KOPT-K1 (cell line): Measurements from ENCODE around the gene TENT4B.

Experiments used
- H3K27ac ChIP-seq: fragments of 200-600 bp; sonication (generic); 2 replicates; pipeline ENCODE4 v1.5.1; 2016; ENCODE audit warnings: antibody characterized with exemption, mild to moderate bottlenecking, low read depth, low read length; ENCODE audit not compliant: poor library complexity, severe bottlenecking
- H3K36me3 ChIP-seq: fragments of 200-600 bp; sonication (generic); 2 replicates; pipeline ENCODE4 v1.5.1; 2017; ENCODE audit warnings: antibody characterized with exemption, mild to moderate bottlenecking, low read length, moderate library complexity; ENCODE audit not compliant: insufficient read depth
- H3K9me3 ChIP-seq: fragments of 200-600 bp; sonication (generic); 2 replicates; pipeline ENCODE4 v1.5.1; 2017; ENCODE audit warnings: antibody characterized with exemption, low read length, mild to moderate bottlenecking; ENCODE audit not compliant: insufficient read depth, poor library complexity, severe bottlenecking

The TENT4B gene

DNA sequence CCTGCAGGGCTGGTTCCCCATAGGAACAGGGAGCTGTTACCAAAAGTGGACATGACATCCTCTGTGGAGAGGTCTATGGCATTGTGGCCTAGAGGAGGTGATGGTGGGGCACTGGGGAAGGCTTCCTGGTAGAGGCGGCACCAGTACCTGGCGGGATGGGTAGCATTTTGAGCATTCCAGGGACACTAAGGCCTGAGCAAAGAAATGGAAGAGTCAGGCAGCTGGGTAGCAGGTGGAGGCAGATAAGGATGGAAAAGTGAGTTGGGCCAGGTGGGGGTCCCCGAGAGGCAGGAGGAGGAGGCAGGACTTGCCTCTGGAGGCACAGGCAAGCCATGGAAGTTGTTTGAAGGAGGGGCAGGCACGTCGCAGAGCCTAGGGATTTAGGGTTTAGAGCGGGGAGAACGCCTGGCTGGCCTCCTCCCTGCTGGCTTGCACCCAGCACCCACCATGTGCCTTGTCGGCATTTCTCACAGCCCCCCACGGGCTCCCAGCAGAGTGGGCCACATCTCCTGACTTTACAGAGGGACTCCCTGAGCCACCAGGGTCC lies 108.1 kb downstream of the TENT4B start:
- Histone ChIP-seq H3K9me3 (no peaks in the 10 kb centered on the region), H3K27ac (no peak overlapping the region), H3K36me3 (no peaks in the 10 kb centered on the region)

DNA sequence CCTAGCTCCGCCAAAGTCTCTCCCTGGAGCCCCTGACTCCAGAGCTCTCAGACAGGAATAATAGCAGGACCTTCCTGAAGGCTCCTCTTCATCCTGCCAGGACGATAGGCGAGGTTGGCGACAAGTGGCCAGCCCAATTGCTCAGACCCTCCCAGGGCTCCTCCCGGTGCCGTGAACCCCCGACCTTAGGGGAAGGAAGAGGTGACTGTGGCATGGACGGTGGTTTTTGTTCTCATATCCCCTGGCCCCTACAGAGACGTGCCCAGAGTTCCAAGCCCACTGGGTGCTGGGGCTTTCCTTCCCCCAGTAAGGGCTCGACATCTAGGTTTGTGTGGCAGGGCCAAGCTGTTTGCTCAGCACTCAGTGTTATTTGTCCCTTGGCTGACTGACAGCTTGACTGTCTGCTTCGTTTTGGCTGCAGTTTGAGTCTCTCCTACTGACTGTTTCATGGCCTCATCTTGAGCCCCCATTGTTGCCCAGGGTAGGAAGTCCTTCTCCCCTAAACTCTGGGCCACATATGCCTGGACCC lies 108.7 kb downstream of the TENT4B start:
- Histone ChIP-seq H3K9me3 (no peaks in the 10 kb centered on the region), H3K36me3 (no peaks in the 10 kb centered on the region), H3K27ac (no peak overlapping the region)

DNA sequence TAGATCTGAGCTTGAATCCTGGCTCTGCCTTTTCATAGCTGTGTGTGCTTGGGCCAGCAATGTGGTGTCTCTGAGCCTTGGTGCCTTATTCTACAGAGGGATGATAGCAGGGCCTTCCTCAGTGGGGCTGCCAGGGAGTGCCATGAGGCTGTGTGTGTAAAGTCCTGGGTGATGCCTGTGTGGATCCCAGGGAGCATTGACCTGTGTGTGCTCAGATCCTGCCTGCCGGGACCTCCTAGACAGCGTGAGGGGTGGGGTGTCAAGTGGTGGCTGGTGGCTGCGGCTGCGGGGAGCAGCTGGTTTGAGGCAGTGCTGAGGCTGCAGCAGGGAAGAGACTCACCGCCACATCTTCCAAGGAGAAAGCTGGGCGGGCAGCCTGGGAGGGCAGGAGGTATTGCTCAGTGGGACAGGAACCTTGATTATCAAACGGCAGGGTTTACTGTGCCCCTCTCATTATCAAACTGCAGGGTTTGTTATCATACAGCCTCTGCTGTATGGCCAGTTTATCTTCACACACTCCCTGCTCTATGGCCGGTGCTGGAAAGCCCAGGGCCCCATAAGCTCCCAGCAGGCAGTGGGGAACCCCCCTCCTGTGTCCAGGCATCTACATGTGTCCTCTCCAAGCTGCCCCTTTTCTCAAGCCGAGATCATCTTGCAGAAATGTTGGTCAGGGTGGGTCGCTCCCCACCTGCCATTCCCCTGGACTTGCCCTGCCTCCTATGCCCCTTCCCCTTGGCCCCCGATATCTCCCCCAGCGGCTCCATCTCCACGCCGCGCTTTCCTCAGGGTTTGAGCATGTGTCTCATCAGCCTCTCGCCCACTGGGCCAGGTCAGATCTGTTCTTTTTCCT lies 110.2 kb downstream of the TENT4B start:
- Histone ChIP-seq H3K27ac (no peak overlapping the region), H3K36me3 (no peaks in the 10 kb centered on the region), H3K9me3 (no peaks in the 10 kb centered on the region)

DNA sequence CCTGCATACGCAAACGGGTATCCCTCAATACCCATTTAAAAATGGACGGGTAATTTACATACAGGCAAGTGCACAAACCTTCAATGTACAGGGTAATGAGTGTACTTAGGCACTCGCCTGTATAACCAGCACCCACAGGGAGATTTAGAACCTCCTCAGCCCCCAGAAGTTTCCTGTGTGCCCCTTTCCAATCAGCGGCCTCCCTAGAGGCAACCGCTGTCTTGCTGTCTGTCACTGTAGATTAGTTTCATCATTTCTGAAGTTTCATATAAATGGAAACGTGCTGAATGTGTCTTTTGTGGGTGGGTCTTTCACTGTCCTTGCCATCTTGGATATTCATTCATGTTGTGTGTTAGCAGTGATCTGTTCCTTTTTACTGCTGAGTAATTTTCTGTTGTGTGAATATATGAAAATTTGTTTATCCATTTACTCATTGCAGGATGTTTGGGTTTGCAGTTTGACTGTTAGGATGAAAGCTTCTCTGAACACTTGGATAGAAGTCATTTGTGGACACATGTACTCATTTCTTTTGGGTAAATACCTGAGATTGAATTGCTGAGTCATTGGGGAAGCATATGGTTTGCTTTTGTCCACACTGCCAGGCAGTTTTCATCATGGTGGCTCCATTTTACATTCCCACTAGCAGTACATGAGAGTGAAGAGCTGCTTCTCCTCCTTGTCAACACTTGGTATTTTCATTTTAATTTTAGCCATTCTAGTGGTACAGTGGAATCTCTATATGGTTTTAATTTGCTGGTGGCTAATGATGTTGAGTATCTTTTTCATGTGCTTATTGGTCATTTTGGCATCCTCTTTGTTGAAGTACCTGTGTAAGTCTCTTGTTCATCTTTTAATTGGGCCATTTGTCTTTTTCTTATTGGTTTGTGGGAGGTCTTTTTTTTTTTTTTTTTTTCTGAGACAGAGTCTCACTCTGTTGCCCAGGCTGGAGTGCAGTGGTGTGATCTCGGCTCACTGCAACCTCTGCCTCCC lies 111.1 kb downstream of the TENT4B start:
- Histone ChIP-seq H3K27ac (no peak overlapping the region), H3K36me3 (no peaks in the 10 kb centered on the region), H3K9me3 (no peaks in the 10 kb centered on the region)

DNA sequence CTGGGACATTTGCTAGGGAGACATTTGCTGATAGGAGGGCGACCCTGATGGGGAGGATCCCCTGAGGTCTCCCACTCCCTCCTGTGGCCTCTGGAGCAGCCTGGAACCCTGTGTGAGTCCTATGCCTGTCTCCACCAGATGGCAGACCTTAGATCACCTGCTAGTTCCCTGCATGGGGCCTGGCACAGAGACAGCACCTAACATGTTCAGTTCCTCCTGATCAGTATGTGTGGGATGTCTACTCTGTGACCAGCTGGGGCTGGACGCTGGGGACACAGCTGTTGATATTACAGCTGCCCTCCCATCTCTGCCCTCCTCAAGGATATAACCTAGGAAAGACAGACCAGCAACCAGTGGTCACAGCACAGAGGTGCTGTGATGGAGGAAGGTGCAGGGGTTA lies 112.2 kb downstream of the TENT4B start:
- Histone ChIP-seq H3K27ac (peak overlapping the region; percentile 93), H3K9me3 (no peaks in the 10 kb centered on the region), H3K36me3 (no peaks in the 10 kb centered on the region)

DNA sequence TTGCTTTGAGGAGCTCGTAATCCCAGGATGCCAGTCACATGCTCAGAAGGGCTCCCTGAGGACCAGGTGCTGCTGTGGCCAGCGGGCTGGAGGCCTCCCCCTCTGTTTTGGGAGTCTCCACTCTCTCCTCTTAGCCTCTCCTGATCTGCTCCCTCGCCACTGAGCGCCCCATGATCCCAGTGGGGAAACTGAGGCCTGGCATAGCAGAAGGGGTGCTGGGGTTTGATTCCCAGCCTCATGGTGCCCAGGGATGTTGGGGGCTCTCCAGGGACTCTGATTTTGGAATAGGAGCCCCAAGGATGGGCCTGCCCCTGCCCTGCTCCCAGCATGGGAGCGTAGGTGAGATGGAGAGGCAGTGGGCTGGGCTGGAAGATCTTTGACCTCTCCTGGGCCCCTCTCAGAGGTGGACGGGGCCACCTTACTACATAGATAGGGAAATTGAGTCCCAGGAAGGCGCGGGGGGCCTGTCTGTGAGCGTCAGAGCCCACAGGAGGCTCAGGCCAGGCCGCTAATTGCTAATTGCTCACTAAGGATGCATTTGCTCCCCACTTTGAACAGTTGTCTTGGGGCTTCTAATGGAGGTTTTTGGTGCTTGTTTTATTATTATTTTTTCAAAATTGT lies 112.7 kb downstream of the TENT4B start:
- no peaks in the 10 kb centered on the region for H3K9me3 ChIP-seq
- H3K36me3 ChIP-seq = no peaks in the 10 kb centered on the region; the same call in 1 of the 2 replicates
- peak overlapping the region; percentile 93 for H3K27ac ChIP-seq

DNA sequence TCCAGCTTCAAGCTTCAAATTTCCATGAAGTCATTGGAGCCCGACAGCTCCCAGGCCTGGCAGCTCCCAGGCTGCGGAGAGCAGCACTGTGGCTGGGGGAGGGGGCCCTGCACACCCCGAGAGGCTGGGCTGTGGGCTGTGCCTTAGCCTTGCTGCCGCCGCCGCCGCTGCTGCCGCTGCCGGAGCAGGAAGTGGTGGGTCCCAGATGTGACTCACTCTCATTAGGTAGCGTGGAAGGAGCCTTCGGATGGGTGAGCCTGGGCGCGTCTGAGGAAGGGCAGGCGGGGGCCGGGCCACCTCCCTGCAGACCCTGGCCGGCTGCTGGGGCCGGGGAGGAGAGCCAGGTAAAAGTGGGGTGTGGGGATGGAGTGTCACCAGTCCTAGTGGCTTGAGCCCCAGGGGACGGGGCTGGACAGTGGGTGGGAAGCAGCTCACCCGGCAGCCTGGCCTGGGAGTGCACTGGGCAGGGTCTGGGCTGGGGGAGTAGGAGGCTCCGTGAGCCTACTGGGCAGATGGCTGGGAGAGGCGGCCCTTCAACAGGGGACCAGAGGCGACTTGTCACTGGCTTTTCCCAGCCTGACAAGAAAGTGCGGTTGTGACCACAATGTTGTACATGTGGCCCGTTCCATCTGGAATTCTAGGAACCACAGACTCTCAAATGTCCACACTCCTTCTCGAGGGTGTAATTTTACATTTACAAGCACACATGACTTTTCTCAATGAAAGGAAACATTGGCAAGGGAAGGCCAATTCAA lies 113.4 kb downstream of the TENT4B start, which contains the start of gene ADCY7:
ADCY7 (plus strand) TSS at position 215 of the 755 bp plus-strand sequence. CDS start 21,629 bp downstream, outside the sequence.
- Histone ChIP-seq H3K27ac (peak within 1 kb of the TSS; percentile 93), H3K9me3 (no peaks in the 10 kb centered on the region), H3K36me3 (no peaks in the 10 kb centered on the region; the same call in 1 of the 2 replicates)

DNA sequence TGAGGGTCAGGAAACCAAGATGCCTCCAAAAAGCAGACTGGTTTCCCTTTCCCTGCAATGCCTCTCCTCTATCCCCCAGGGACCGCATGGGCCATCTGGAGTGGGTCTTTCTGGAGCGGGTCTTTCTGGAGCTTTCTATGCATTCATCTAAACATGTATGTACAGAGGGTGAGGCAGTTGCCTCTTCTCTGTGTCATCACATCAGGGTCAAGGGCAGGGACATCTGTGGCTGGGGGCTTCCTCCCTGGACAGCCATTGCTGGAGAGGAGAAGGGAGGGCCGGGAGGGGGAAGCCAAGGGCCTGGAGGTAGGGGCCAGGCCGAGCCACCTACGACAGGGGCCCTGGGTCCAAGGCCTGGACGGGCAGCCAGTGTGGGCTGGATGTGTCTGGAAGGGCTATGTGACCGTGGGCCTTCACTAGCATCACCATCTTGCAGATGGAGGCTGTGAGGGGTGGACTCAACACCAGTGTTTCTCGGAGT lies 114.1 kb downstream of the TENT4B start:
- Histone ChIP-seq H3K36me3 (no peaks in the 10 kb centered on the region; the same call in 1 of the 2 replicates), H3K27ac (peak overlapping the region; percentile 93), H3K9me3 (no peaks in the 10 kb centered on the region)

DNA sequence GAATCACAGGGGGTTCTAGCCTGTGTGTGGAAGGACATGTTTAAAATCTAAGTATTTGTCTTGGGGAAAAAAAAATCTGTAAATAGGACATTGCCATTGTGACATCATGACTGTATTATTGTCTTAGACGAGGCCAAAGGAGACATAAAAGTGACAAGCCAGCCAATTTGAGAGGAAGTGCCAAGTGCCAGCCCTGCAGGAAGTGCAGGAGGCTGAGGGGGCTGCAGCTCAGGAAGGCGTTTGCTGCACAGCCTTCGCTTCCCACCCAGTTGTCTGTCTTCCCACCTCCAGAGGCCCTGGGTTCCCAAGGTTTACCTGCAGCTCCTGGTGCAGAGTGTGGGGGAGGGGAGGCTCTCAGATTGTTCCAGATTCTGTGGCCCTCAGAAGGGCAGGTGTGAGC lies 114.5 kb downstream of the TENT4B start:
- no peaks in the 10 kb centered on the region; the same call in 1 of the 2 replicates for H3K36me3 ChIP-seq
- peak overlapping the region; percentile 93 for H3K27ac ChIP-seq
- H3K9me3 ChIP-seq = no peaks in the 10 kb centered on the region

DNA sequence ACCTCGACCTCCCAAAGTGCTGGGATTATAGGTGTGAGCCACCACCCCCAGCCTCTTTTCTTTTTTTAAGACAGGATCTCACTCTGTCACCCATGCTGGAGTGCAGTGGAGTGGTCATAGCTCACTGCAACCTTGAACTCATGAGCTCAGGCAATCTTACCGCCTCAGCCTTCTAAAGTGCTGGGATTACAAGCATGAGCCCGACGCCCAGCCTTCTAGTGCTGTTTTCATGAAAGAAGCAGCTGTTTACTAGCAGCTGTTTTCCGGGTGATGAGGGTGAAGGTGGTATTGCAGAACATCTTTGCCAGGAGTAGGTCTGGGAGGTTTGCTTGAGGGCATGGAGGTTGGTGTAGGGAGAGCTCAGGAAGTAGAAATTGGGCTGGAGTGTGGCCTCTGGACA lies 115.2 kb downstream of the TENT4B start:
- Histone ChIP-seq H3K36me3 (no peaks in the 10 kb centered on the region; the same call in 1 of the 2 replicates), H3K9me3 (no peaks in the 10 kb centered on the region)

DNA sequence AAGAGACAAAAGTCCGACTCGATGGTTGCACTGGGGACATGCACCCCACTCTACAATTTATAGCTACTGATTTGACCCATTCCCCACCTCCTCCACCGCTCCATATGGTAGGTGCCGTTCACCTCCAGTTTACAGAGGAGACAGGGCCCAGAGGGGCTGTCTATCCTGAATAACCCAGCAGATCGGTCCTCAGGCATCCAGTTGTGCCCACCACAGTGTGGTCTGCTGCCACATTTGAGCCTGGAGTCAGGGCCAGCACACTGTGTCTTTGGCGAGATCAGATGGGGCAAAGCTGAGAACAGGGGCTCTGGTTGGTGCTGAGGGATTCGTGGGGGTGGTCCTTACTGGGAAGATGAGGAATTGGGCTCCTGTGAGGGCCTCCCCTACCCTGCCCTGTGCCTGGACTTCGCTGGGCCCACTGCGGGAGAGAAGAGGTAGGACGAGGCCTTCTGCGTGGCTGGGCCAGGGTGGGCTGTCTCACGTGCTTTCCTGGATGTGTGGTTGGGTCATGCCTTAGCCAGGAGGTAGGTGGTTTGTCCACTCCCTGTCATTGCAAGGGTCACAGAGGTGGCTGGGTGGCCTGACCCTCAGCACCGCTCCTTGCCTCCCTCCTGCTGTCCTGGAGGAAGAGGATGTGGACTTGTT lies 116.1 kb downstream of the TENT4B start:
- H3K27ac ChIP-seq = no peak overlapping the region
- no peaks in the 10 kb centered on the region for H3K9me3 ChIP-seq
- no peaks in the 10 kb centered on the region; the same call in 1 of the 2 replicates for H3K36me3 ChIP-seq

More for the DNA sequence above, 115.2 kb downstream of the TENT4B start:
- peak overlapping the region; percentile 93 for H3K27ac ChIP-seq

DNA sequence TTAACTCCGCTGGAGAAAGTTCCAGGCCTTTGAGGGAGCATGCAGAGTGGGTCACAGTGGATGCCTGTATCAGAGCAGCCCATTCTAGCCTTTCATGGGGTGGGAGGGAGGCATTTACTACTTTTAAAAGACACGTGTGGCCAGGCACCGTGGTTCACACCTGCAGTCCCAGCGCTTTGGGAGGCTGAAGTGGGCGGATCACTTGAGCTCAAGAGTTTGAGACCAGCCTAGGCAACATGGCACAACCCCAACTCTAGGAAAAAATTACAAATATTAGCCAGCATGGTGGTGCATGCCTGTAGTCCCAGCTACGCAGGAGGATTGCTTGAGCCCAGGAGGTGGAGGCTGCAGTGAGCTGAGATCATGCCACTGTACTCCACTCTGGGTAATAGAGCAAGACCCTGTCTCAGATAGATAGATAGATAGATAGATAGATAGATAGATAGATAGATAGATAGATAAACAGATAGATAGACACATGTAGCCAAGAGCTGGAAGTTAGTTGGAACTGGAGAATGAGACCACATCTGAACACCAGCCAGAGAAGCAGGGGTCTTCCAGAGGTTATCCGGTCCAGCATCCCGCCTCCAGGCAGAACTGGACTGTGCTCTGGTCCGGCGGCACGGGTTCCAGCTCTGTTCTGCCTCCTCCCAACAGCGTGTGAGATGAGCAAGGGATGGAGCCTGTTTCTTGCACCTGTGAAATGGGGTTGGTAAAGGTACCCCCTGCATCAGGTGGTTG lies 116.8 kb downstream of the TENT4B start:
- H3K36me3 ChIP-seq = no peaks in the 10 kb centered on the region; the same call in 1 of the 2 replicates
- no peak overlapping the region for H3K27ac ChIP-seq
- H3K9me3 ChIP-seq = no peaks in the 10 kb centered on the region
